GM18508 (cell line): ENCODE results near the gene FOXO6.
"Not testable (repeated sequence)": the region's sequence is repeated elsewhere in the genome, so short reads cannot be mapped to it uniquely, and the experiment has no call there.

ENCODE experiments used
- ATAC-seq: cut with Tn5 transposase; IDR thresholded peaks from one replicate; pipeline ENCODE4 v1.9.1; 2021; ENCODE audit warnings: moderate number of reproducible peaks; ENCODE audit not compliant: insufficient read depth, unreplicated experiment

FOXO6 gene

GRCh38 chr1:41328780-41329640 is 32.2 kb upstream of the FOXO6 start:
- no peak for ATAC-seq

GRCh38 chr1:41329662-41330587 is 31.3 kb upstream of the FOXO6 start:
- ATAC-seq, result no peak

- ATAC-seq, result no peak
Measured at GRCh38 chr1:41330588-41331545, 30.4 kb upstream of the FOXO6 start.

GRCh38 chr1:41331546-41331917 is 29.7 kb upstream of the FOXO6 start:
- ATAC-seq, result no peak

- not testable (repeated sequence) for ATAC-seq
Measured at GRCh38 chr1:41332161-41332560, 29.1 kb upstream of the FOXO6 start.

GRCh38 chr1:41333146-41333784 is 28.0 kb upstream of the FOXO6 start:
- ATAC-seq, result no peak

- ATAC-seq, result no peak
Measured at GRCh38 chr1:41338820-41339219, 22.4 kb upstream of the FOXO6 start.

GRCh38 chr1:41340655-41341364 is 20.4 kb upstream of the FOXO6 start:
- no peak for ATAC-seq

- no peak for ATAC-seq
Measured at GRCh38 chr1:41341365-41341683, 19.9 kb upstream of the FOXO6 start.

- ATAC-seq, result no peak
Measured at GRCh38 chr1:41341772-41342562, 19.3 kb upstream of the FOXO6 start.

- no peak for ATAC-seq
Measured at GRCh38 chr1:41342774-41343355, 18.4 kb upstream of the FOXO6 start.

- ATAC-seq, result no peak
Measured at GRCh38 chr1:41343790-41344699, 17.2 kb upstream of the FOXO6 start.

GRCh38 chr1:41344708-41345159 is 16.5 kb upstream of the FOXO6 start:
- no peak for ATAC-seq

- ATAC-seq, result no peak
Measured at GRCh38 chr1:41345434-41346075, 15.7 kb upstream of the FOXO6 start.

GRCh38 chr1:41347276-41347675 is 14.0 kb upstream of the FOXO6 start:
- no peak for ATAC-seq

GRCh38 chr1:41348394-41348793 is 12.8 kb upstream of the FOXO6 start:
- no peak for ATAC-seq
